WTC11 (cell line): ENCODE results near the gene ZMIZ1. TPM values are rescaled to one million over a fixed set of nuclear protein-coding genes. Genes with fewer than 3 reads are reported as not detected.

ENCODE experiments used
- ATAC-seq: fragments of 200-7000 bp; cut with Tn5 transposase; 2 replicates; pipeline ENCODE4 v1.10.0; 2021; ENCODE audit warnings: mild to moderate bottlenecking, moderate library complexity
- CTCF ChIA-PET: fragments of 300-600 bp; sonication (Branson Sonifier 250); formaldehyde crosslinking; loops from one replicate; lab custom pipeline; 2021; ENCODE audit warnings: antibody characterized with exemption; lab: Charles Lee
- POLR2A ChIA-PET: fragments of 350-600 bp; sonication (Branson Sonifier 250); formaldehyde crosslinking; loops from one replicate; lab custom pipeline; 2021; ENCODE audit warnings: antibody characterized with exemption; lab: Charles Lee
- DNase-seq: peaks from one replicate; pipeline ENCODE4 v3.0.0; 2021; ENCODE audit warnings: low spot score
- H3K27ac Mint-ChIP-seq: 2 replicates; pipeline ENCODE4 v1.8.0; 2021; ENCODE audit warnings: mixed read lengths
- H3K27me3 Mint-ChIP-seq: 2 replicates; pipeline ENCODE4 v1.8.0; 2021; ENCODE audit warnings: low read depth, mild to moderate bottlenecking, moderate library complexity, mixed read lengths
- H3K36me3 Mint-ChIP-seq: 2 replicates; pipeline ENCODE4 v1.8.0; 2021; ENCODE audit warnings: mixed read lengths
- H3K4me1 Mint-ChIP-seq: 2 replicates; pipeline ENCODE4 v1.8.0; 2022; ENCODE audit warnings: mixed read lengths
- H3K4me3 Mint-ChIP-seq: 2 replicates; pipeline ENCODE4 v1.8.0; 2021; ENCODE audit warnings: mild to moderate bottlenecking, moderate library complexity, mixed read lengths
- H3K9me3 Mint-ChIP-seq: 2 replicates; pipeline ENCODE4 v1.8.0; 2021; ENCODE audit warnings: mixed read lengths
- ATF3 ChIP-seq: sonication (generic); formaldehyde crosslinking; conservative IDR thresholded peaks from 2 replicates; pipeline ENCODE4 v1.8.1; 2022; ENCODE audit warnings: mild to moderate bottlenecking, missing genetic modification reagents
- CBFB ChIP-seq: sonication (generic); formaldehyde crosslinking; IDR thresholded peaks from 2 replicates; pipeline ENCODE4 v1.8.1; 2022; ENCODE audit warnings: mild to moderate bottlenecking, low read depth, missing genetic modification reagents
- CDX4 ChIP-seq: fragments of 250-450 bp; sonication (Bioruptor Pico); IDR thresholded peaks from 2 replicates; pipeline ENCODE4 v1.9.0; 2021; ENCODE audit warnings: moderate library complexity, mild to moderate bottlenecking, inconsistent platforms, borderline replicate concordance
- CREM ChIP-seq: sonication (generic); formaldehyde crosslinking; IDR thresholded peaks from 2 replicates; pipeline ENCODE4 v1.8.1; 2022; ENCODE audit warnings: mild to moderate bottlenecking, missing genetic modification reagents, moderate library complexity
- CTCF ChIP-seq: fragments of 200-600 bp; IDR thresholded peaks from 2 replicates; pipeline ENCODE4 v1.8.0; 2022; ENCODE audit warnings: antibody characterized with exemption
- ETV6 ChIP-seq: sonication (generic); formaldehyde crosslinking; IDR thresholded peaks from 2 replicates; pipeline ENCODE4 v1.8.1; 2022; ENCODE audit warnings: mild to moderate bottlenecking, missing genetic modification reagents
- FOXP1 ChIP-seq: sonication (generic); formaldehyde crosslinking; IDR thresholded peaks from 2 replicates; pipeline ENCODE4 v1.8.0; 2022; ENCODE audit warnings: missing genetic modification reagents, mild to moderate bottlenecking, moderate library complexity, borderline replicate concordance
- MXD4 ChIP-seq: fragments of 250-450 bp; sonication (Bioruptor Pico); IDR thresholded peaks from 2 replicates; pipeline ENCODE4 v1.8.0; 2021; ENCODE audit warnings: mild to moderate bottlenecking, moderate library complexity, borderline replicate concordance
- NFYB ChIP-seq: sonication (generic); formaldehyde crosslinking; conservative IDR thresholded peaks from 2 replicates; pipeline ENCODE4 v1.8.0; 2022; ENCODE audit warnings: low read depth, missing genetic modification reagents
- PREB ChIP-seq: sonication (generic); formaldehyde crosslinking; IDR thresholded peaks from 2 replicates; pipeline ENCODE4 v1.8.1; 2022; ENCODE audit warnings: mild to moderate bottlenecking, missing genetic modification reagents, moderate library complexity, borderline replicate concordance
- SMAD4 ChIP-seq: sonication (generic); formaldehyde crosslinking; IDR thresholded peaks from 2 replicates; pipeline ENCODE4 v1.8.0; 2022; ENCODE audit warnings: mild to moderate bottlenecking, missing genetic modification reagents
- STAT6 ChIP-seq: sonication (generic); formaldehyde crosslinking; conservative IDR thresholded peaks from 2 replicates; pipeline ENCODE4 v1.8.1; 2023; ENCODE audit warnings: mild to moderate bottlenecking, low read depth, missing genetic modification reagents, moderate library complexity
- TEAD1 ChIP-seq: sonication (generic); formaldehyde crosslinking; IDR thresholded peaks from 2 replicates; pipeline ENCODE4 v1.8.0; 2022; ENCODE audit warnings: mild to moderate bottlenecking, missing genetic modification reagents
- TEAD4 ChIP-seq: sonication (generic); formaldehyde crosslinking; IDR thresholded peaks from 2 replicates; pipeline ENCODE4 v1.8.0; 2022; ENCODE audit warnings: mild to moderate bottlenecking, missing genetic modification reagents
- TP53 ChIP-seq: sonication (generic); formaldehyde crosslinking; IDR thresholded peaks from 2 replicates; pipeline ENCODE4 v1.8.1; 2023; ENCODE audit warnings: mild to moderate bottlenecking, missing genetic modification reagents
- ZBTB43 ChIP-seq: sonication (generic); formaldehyde crosslinking; IDR thresholded peaks from 2 replicates; pipeline ENCODE4 v1.8.1; 2023; ENCODE audit warnings: mild to moderate bottlenecking, missing genetic modification reagents
- ZNF121 ChIP-seq: sonication (generic); formaldehyde crosslinking; IDR thresholded peaks from 2 replicates; pipeline ENCODE4 v1.8.0; 2023; ENCODE audit warnings: missing genetic modification reagents
- ZNF263 ChIP-seq: sonication (generic); formaldehyde crosslinking; IDR thresholded peaks from 2 replicates; pipeline ENCODE4 v1.8.1; 2022; ENCODE audit warnings: low read depth, mild to moderate bottlenecking, moderate library complexity, missing genetic modification reagents
- ZNF416 ChIP-seq: fragments of 250-450 bp; sonication (Bioruptor Pico); IDR thresholded peaks from 2 replicates; pipeline ENCODE4 v1.9.0; 2021; ENCODE audit warnings: mild to moderate bottlenecking, inconsistent platforms
- ZNF512 ChIP-seq: sonication (generic); formaldehyde crosslinking; IDR thresholded peaks from 2 replicates; pipeline ENCODE4 v1.8.1; 2022; ENCODE audit warnings: missing genetic modification reagents, borderline replicate concordance
- total RNA-seq: library from RNA; stranded (reverse); gene quantifications from 3 replicates; pipeline ENCODE4 v1.2.3, GENCODE V29; 2021

The ZMIZ1 gene
- total RNA-seq, 1 experiment from 2014 or later, result 44.4 TPM

GRCh38 chr10:79088176-79088575, 19.4 kb downstream of the ZMIZ1 start:
- H3K4me1 Mint-ChIP-seq, result peaks cover 52% of the 10 kb centered on the region
- H3K9me3 Mint-ChIP-seq, result peaks cover under 1% of the 10 kb centered on the region; the same call in 1 of the 2 replicates
- POLR2A ChIA-PET, result no interaction called here
- no peak for TF ChIP-seq ZNF121
- no peak for TF ChIP-seq CREM (CRISPR knock-in tag)
- TF ChIP-seq TEAD1 (CRISPR knock-in tag), result no peak
- TF ChIP-seq CDX4 (CRISPR knock-in tag), result no peak
- no peak for TF ChIP-seq ZNF416 (CRISPR knock-in tag)
- TF ChIP-seq NFYB, result no peak
- TF ChIP-seq ZBTB43 (CRISPR knock-in tag), result no peak
- TF ChIP-seq FOXP1, result no peak
- TF ChIP-seq CBFB (CRISPR knock-in tag), result no peak
- no peak for TF ChIP-seq MXD4 (CRISPR knock-in tag)
- TF ChIP-seq ATF3 (CRISPR knock-in tag), result no peak
- TF ChIP-seq SMAD4 (CRISPR knock-in tag), result no peak
- TF ChIP-seq TEAD4, result no peak
- TF ChIP-seq ZNF263 (CRISPR knock-in tag), result no peak
- TF ChIP-seq CTCF, result no peak
- TF ChIP-seq PREB (CRISPR knock-in tag), result no peak
- TF ChIP-seq ZNF512 (CRISPR knock-in tag), result no peak
- TF ChIP-seq TP53 (CRISPR knock-in tag), result no peak
- no peak for TF ChIP-seq STAT6
- no peak for TF ChIP-seq ETV6
- CTCF ChIA-PET, result interaction anchor here (0.9 to 1.9 kb wide), 3 partner anchors 21 to 107 kb away, joined by 3 to 8 read pairs (median 3); no protein-coding TSS in a partner anchor
- ATAC-seq (no peak), DNase-seq (no peak)
- H3K36me3 Mint-ChIP-seq, result no peaks in the 10 kb centered on the region
- H3K27me3 Mint-ChIP-seq, result no peaks in the 10 kb centered on the region
- no peak overlapping the region for H3K27ac Mint-ChIP-seq
- H3K4me3 Mint-ChIP-seq, result no peak overlapping the region
